HG03439 (cell line): ENCODE measurements around the gene RFX4.
"Not testable (repeated sequence)": the region's sequence is repeated elsewhere in the genome, so short reads cannot be mapped to it uniquely, and the experiment has no call there.

ENCODE experiments used
- ATAC-seq: cut with Tn5 transposase; IDR thresholded peaks from one replicate; pipeline ENCODE4 v1.9.1; 2021; ENCODE audit warnings: mild to moderate bottlenecking, moderate library complexity; ENCODE audit not compliant: unreplicated experiment

Gene RFX4

DNA sequence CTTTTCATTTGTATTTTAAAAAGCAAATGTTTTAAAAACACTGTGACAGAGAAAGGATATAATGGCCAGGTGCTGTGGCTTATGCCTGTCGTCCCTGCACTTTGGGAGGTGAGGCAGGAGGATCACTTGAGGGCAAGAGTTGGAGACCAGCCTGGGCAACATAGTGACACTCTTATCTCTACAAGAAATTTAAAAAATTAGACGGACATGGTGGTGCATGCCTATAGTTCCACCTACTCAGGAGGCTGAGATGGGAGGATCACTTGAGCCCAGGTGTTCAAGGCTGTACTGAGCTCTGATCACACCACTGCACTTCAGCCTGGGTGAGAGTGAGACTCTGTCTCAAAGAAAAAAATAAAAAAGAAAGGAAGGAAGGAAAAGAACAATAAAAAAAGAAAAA is 7.8 kb downstream of the RFX4 start:
- no peak for ATAC-seq

DNA sequence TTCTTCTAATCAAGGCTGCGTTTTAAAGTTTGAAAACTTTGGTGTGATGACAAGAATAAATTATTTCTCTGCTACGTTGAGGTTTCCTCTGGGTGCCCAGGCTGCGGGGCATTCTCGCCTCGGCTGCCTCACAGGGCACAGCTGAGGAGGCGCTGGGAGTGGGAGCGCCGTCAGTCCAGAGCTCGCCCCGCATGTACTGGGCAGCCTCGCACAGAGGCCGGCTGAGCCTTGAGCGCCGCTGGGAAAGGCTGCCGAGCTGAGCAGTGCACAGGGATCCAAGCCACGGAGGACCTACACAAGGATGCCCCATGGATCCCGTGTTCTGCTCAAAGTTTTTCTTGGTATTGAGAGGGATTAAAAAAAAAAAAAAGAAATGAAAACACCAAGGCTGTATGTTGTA is 11.6 kb downstream of the RFX4 start:
- ATAC-seq = no peak

DNA sequence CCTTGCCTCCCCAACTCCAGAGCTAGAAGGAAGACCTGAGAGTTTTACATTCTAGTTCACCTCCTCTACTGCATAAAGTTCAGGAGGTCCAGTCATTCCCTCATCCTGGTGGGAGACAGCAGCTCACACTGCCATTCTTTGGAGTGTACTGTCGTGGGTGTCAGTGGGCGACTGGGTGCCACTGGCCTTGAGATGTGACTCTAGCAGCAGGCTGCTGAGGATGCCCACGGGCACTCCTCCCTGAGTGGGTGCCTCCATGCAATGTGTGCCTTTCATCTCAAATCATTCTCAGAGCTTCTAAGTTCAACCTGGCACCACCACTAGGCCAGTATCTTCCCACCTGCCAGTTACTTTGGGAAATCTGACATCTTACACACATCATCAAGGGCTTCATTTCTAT is 12.5 kb downstream of the RFX4 start:
- no peak for ATAC-seq

DNA sequence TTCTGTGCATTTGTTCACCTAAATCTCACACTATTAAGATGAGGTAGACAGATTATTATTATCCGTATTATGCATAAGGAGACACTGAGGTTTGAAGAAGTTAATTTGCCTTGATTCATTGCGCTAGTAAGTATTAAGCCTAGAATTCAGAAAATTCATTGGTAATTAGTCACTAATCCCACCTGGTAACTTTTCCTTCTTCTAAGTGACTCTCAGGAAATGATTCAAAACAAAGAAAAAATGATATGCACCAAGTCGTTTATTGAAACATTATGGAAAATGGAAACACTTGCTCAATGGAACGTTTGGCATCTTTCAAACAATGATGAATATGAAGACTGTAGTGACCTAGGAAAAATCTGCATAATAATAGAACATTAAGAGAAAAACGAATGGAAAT is 15.2 kb downstream of the RFX4 start:
- ATAC-seq = no peak

DNA sequence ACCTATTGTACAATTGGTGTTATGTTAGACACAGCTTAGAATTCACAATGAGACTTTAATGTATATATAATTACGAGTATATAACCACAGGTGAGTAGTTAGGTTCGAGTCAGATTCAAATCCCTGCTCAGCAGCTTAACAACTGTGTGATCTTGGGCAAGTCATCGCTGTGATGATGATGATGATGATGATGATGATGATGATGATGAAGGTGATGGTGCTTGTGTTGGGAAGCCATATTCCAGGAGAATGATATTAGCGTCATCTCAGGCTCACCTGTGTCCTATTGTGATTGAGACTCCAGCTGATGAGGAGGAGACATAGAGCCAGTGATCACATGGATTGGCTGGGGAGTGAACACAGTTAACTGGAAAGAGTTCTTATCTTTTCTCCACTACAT is 16.5 kb downstream of the RFX4 start:
- ATAC-seq = no peak

DNA sequence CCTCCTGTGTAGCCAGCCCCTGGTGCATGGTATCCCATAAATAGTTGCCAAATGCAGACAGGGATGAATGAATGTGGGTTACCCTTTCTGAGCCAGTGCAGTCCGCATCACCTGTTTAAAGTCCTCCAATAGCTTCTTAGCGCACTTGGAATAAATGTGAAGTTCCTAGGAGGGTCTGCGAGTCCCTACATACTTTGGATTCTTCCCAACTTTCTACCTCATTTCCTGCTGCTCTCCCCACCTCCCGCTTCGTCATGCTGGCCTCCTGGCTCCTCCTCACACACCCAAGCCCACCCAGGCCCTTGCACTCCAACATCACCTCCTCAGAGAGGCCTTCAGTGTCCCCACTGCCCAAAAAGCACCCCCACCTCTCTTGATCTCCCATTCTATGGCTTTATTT is 17.7 kb downstream of the RFX4 start:
- no peak for ATAC-seq

DNA sequence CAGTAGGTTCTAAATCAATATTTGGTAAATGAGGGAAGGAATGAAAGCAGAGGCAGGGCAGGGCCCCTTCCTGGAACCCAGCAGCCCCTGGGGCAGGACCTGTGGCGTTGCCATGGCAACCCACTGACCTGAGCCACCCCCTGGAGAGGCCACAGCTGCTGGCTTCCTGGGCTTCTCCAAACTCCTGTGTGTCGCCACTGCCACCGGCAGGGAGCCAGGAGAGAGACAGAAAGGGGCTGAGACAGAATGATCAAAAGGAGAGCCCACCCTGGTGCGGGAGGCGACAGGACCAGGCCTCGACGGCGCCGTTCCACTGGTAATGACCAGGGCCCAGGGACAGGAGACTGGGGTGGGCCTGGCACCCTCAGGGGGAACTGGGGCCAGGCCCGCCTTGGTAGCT is 18.2 kb downstream of the RFX4 start:
- no peak for ATAC-seq

DNA sequence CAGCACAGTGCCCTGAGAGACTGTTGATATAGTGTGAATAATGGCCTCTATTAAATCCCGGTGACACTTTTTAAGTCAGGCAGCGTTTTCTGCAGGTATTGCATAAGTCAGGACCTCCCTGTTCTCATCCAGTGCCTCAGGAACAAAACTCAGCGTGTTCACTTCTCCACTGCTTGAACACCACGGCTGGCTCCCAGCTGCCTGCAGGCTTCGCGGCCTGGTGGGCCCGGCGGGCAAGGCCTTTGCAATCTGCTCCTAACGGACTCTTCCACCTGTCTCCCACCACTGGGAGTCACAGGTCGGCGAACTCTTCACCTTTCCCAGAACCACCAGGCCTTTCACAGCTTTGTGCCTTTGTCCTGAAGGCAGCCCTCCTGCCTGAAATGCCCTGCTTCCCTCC is 18.7 kb downstream of the RFX4 start:
- ATAC-seq = no peak

DNA sequence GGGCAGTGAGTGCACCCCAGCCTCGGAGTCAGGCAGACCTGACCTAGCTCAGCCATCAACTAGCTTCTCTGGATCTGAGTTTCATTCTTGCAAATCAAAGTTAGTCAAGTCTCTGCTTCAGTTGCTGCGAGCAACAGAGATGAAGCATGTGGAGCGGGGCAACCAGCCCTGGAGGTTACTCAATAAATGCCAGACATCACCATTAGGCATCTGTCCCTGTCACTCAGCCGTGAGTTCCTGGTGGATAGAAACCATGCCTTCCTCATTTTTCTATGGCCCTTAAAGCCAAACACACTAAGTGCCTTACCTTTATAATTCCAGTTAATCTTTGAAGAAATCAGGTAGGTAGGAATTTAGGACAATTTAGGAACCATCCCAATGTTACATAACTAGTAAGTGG is 19.3 kb downstream of the RFX4 start:
- no peak for ATAC-seq

DNA sequence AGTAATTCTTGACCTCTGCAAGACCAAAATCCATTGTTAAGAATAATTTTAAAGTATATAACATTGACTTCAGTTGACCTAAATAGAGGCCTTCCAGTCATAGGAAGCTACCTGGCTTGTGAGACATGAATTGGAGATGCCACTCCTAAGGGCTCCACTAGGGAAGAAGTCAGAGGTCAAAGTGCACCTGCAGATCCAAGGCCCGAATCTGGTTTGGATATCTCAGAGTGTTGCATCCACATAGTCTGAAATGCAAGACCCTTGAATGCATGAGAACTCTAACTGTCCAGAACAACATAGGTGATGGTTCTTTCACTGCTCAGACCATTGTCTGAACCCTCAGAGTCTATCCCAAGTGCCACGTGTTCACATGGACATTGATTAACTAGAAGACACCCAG is 22.4 kb downstream of the RFX4 start:
- no peak for ATAC-seq

DNA sequence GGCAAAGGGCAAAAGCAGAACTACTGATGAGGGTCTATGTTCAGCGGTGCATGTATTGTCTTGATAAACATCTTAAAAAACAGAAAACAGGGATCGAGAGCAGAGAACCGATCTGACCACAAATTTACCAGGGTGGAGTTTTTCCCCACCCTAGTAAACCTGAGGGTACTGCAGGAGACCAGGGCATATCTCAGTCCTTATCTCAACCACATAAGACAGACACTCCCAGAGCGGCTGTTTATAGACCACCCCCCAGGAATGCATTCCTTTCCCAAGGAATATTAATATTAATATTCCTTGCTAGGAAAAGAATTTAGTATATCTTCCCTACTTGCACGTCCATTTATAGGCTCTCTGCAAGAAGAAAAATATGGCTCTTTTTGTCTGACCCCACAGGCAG is 37.8 kb downstream of the RFX4 start:
- not testable (repeated sequence) for ATAC-seq

DNA sequence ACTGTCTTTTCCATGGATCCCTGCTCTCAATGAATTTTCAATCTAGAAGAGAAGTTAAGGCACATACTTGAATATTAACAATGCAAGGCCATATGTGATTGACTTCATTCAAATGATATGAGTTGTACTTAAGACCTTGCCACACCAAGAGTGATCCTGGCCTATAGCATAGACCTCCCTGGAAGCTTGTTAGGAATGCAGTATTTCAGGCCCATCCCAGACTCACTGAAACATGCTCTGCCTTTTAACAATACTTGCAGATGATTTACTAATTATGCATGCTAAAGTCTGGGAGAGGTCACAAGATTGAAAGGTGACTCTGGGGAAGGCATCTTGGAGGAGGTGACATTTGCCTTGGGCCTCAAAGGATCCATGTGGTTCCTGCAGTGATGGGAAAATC is 43.2 kb downstream of the RFX4 start:
- no peak for ATAC-seq

DNA sequence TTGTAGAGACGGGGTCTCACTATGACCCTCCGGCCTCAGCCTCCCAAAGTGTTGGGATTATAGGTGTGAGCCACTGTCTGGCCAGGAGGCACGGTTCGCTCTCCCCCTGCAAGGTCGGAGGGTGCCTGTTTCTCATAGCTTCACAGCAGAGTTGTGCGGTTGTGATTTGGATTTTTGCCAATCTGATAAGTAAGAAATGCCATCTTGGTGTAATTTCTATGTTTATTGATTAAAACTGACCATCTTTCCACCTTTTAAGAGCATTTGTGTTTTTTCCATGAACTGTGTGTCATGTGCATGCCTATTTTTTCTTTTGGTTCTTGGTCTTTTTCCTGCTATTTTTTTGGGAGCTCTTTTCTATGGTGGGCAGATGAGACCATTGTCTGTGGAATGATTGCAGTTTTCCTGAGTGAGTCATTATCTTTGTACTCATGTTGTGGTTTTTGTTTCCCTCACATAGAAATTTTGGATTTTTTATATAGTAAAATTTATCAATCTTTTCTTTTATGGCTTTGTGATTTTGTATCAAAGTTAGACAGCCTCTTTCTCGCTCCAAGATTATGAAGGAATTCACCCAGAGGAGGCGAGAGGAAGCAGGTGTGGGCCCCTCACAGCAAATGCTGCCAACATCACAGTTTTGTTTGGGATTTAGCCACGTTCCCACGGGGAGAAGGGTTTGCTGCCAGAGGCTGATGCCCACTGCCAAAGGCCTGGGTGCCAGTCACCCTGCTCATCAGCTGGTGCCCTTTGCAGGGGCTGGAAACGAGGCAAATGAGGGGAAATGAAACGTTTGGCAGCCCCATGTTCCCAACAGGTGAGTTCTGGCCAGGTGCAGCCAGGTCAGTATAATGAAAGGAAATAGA is 47.2 kb downstream of the RFX4 start:
- no peak for ATAC-seq

DNA sequence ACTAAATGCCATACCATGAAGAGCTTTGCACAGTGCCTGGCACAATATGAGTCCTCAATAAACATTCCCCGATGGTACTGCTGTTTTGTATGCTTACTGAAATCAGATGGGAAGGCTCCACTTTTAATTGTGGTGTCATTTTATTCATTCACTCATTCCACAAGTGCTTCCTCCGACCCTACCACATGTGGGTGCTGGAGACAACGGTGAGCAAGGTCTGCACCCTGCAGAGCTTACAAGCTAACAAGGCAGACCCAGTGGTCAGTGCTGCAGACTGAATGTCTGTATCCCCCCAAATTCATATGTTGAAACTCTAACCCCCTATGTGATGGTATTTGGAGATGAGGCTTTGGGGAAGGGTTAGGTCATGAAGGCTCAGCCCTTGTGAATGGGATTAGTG is 48.3 kb downstream of the RFX4 start:
- no peak for ATAC-seq

DNA sequence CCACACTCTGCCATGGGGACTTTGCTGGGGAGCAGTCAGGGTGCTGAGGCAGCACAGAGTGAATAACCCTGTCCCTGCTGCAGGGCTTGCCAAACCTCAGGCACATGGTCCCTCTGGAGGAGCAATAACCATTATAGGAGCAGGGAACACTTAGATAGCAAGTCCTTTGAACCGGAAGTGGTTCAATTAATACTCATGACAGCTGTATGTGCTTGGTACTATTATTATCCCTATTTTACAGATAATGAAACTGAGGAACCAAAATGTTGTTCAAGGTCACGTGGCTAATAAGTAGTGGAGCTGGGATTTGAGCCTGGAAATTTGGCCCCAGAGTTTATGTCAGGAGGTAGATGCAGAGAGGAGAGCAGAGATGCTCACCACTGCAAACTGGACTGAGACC is 49.0 kb downstream of the RFX4 start:
- no peak for ATAC-seq

DNA sequence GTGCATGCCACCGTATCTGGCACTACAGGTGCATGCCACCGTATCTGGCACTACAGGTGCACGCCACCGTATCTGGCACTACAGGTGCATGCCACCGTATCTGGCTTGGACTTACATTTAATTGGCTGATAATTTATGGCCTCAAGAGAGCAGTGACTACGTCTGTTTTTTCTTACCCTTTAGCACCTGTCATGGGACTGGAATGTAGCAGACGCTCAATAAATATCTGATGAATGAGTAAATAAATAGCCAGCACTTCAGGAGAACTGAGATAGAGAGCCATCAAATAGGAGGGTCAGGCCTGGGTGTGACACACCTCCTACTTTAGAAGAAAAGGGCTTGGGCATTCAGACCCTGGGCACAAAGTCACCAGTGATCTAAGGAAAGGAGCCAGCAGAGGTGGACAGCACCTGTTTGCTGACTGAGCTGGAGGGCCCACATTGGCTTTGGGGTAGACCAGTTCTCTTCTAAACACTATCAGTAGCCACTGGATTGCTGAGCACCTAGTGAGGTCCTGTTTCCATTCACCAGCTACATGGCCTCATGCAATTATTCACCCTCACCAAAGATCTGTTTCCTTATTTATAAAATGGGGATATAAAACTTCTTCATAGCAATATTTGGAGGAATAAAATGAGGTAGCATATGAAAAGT is 50.1 kb downstream of the RFX4 start:
- no peak for ATAC-seq

DNA sequence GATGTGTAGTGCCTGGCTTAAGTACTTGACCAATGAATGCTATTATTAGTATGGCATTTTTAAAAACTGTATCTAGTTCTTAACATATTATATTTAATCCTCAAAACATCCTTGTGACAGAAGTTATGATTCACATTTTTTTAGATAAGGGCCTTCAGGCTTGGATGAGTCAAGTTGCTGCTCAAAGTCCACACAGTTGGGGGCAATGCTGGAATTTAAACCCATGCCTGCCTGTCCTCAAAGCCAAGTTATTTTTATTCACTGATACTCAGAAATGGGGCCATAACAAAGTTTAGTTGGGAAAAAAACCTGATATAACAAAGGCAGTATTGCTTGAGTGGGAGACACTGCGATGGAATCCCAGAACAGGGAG is 50.6 kb downstream of the RFX4 start:
- no peak for ATAC-seq

DNA sequence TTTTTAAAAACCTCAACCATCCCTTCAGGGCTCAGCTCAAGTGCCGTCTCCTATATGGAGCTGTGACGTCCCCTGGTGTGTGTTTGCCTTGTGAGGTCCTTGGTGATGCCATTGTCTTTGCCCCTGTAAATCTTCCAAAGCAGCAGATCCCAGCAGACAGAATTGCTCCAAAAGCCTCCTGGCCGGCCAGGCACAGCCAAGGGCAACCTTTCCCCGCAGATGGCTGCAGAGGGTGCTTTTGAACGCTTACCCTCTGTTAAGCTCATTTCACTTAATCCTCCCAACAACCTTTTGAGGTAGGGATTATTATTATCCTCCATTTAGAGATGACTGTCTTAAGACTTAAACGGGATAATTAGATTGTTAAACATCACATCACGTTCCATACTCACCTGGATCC is 51.4 kb downstream of the RFX4 start:
- ATAC-seq = no peak

DNA sequence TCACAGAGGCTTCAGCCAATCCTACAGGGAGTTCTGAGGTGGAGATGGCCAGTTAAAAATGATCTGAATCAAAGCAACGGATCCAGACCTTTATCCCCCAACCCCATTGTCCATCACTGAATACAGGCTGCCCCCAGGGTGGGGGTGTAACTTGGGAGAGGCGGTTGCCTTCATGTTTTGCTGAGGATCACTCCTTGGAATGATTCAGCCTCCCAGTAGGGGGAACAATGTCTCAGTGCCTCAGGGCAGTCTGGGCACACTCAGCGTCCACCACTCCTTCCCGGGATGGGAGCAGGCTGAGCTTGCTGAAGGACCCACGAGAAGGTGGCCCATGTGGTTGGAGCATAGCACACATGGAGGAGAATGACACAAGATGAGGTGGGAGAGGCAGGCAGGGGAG is 60.2 kb downstream of the RFX4 start:
- ATAC-seq = no peak

DNA sequence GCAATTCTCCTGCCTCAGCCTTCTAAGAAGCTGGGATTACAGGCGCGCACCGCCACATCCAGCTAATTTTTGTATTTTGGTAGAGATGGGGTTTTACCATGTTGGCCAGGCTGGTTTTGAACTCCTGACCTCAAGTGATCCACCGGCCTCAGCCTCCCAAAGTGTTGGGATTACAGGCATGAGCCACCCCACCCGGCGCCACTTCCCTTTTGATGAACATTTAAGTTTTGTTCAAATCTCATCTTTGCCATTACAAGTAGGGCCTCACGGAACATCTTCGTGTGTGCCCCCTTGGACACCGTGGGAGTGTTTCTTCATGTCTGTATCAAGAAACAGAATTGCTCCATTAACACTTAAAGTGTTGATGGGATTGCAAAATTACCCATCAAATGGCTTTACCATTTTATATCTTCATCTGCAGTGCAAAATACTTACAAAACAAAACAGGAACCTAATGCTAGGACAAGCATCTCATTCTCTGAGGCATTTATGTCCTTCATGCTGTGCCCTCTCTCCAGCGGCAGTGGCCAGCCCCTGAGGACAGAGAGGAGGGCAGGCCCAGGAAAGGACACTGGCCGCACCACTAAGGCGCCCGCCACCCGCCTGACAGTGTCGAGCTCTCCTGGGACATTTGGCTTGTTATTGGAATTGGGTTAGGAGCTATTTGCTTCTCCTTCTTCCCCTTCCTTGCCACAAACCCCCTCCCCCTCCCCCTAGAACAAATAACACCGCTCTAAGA is 61.7 kb downstream of the RFX4 start:
- no peak for ATAC-seq

DNA sequence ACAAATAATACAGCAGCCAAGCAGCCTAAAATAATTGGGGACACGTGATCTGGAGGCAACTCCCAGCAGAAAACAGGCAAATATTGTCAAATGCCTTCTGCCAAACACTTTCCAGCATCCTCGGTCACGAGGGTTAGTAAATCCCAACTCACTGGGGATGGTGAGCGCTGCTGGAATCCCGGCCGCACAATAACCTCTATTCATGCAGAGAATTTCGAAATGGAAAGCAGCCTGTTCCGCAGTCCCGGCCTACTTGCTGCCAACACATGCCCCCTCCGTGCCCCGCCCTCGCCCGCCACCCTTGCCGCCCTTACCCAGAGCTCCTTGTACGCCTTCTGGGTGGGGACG is 62.2 kb downstream of the RFX4 start:
- ATAC-seq = no peak
